Retinal pigment epithelial cell (primary cell): Measurements from ENCODE around the gene EIF4E1B.

Experiments used
- DNase-seq: peaks from one replicate; pipeline ENCODE4 v3.0.0-alpha.2; 2010; ENCODE audit warnings: low read depth
- H3K4me3 ChIP-seq: 2 replicates; pipeline ENCODE4 v1.5.1; 2011; ENCODE audit warnings: mild to moderate bottlenecking, low read length, control low read depth, moderate library complexity
- TF ChIP-seq, protein P1 (sequence below): conservative IDR thresholded peaks from 2 replicates; pipeline ENCODE4 v1.5.1; 2011; ENCODE audit warnings: low read depth, low read length, control low read depth, inconsistent platforms

The EIF4E1B gene

DNA sequence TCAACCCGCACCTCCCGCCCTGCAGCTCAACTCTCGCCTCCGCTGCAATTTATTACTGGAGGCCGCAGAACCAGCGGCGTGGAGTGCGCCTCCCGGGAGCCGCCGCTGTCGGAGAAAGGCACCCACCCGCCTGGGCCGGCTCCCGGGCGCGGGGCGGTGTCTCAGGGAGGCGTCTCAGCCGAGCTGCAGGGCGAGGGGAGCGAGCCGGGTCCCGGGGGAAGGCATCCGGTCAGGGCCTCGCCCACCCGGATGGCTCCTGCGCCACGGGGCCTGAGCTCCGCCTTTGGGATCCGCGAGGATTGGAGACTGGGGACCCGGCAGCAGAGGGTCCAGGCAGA lies 49.7 kb downstream of the EIF4E1B start:
- no peak overlapping the region for H3K4me3 ChIP-seq
- TF ChIP-seq, protein P1, sequence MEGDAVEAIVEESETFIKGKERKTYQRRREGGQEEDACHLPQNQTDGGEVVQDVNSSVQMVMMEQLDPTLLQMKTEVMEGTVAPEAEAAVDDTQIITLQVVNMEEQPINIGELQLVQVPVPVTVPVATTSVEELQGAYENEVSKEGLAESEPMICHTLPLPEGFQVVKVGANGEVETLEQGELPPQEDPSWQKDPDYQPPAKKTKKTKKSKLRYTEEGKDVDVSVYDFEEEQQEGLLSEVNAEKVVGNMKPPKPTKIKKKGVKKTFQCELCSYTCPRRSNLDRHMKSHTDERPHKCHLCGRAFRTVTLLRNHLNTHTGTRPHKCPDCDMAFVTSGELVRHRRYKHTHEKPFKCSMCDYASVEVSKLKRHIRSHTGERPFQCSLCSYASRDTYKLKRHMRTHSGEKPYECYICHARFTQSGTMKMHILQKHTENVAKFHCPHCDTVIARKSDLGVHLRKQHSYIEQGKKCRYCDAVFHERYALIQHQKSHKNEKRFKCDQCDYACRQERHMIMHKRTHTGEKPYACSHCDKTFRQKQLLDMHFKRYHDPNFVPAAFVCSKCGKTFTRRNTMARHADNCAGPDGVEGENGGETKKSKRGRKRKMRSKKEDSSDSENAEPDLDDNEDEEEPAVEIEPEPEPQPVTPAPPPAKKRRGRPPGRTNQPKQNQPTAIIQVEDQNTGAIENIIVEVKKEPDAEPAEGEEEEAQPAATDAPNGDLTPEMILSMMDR, result no peak
- no peak for DNase-seq

DNA sequence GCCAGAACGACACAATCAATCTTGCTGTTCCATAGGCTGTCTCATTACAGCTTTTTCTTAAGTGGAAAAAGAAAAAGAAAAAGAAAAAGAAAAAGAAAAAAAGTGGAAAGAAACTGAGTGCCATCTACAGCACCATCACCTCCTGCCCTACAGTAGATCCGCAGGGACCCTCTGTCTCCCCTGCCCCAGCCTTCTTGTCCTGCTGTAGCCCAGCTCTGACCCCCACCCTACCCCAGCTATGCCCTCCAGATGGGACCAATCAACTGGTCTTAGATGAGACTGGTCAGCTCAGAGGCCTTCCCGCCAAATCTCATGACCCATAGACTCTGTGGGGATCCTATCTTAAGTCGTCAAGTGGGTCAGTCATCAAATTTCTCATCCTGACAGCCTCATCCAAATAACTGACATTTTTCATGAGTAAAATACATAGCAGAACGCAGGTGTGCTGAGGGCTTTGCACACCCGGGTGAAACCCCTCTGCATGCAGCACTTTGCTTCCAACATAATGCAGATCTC lies 51.6 kb downstream of the EIF4E1B start:
- TF ChIP-seq, protein P1, result no peak
- no peak for DNase-seq
- H3K4me3 ChIP-seq, result no peak overlapping the region

DNA sequence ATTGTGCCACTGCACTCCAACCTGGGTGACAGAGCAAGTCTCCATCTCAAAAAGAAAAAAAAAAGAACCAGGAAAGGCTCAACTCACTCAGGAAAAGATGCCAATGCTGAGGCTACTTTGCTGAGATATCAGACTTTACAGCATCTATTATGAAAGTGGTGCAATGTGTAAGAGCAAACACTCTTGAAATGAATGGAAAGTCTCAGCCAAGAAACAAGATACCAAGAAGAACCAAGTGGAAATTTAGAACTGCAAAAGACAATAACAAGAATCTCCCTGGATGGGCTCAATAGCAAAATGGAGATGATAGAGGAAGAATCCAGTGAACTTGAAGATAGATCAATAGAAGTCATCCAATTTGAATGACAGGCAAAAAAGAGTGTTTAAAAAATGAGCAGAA lies 54.5 kb downstream of the EIF4E1B start:
- TF ChIP-seq, protein P1, result no peak
- H3K4me3 ChIP-seq, result no peak overlapping the region
- no peak for DNase-seq

DNA sequence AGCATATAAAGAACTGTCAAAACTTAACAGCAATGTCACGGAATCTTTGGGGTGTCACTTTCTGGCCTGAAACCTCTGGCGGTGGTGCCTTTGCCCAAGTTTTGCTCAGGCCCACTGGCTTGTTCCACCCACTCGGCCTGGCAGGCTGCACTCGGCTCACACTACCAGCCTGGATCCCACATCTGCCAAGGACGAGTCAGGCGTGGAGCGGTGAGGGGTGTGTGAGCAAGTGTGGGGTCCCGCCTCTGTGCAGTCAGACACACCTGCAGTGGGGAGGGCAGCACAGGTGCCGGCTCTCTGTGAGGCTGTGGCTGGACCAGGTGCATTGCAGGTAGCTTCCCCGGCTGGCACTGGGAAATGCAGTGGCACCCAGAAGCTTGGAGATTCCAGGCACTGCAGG lies 56.8 kb downstream of the EIF4E1B start:
- H3K4me3 ChIP-seq, result no peak overlapping the region
- no peak for DNase-seq
- TF ChIP-seq, protein P1, result no peak

DNA sequence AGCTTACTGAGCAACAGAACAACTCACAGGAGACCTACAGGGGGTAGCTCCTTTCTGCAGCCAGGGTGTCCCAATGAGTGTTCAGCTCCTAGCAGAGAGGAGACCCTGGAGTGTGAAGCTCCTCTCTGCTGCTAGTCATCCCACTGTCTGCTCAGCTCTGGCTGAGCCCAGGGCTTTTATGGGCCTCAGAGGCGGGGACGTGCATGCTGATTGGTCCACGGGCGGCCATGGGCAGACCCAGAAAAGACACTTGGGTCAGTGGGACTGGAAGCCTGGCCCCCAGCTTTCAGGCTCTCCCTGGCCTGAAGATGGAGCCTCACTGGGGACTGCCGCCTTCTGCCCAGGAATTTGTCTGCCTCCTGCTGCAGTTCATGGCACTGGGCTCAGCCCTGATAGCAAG lies 57.4 kb downstream of the EIF4E1B start:
- TF ChIP-seq, protein P1, result no peak
- no peak overlapping the region for H3K4me3 ChIP-seq
- no peak for DNase-seq

DNA sequence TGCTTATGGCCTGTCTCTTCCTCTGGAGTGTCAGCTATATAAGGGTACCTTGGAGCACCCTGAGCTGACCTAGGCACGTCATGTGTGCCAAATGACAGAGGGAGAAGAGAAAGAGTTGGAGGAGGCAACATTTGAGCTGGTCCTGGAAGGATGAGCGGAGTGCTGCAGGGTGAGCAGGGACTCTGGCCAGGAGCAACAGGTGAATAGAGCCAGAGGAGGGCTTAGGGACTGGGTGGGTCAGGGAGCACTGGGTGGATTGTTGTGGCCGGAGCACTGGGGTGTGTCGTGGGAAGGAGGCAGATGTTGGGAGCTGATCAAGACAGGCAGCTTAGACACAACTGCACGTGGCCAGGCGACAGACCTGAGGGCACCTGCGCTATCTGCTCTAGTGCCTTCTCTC lies 60.4 kb downstream of the EIF4E1B start:
- H3K4me3 ChIP-seq, result no peak overlapping the region
- TF ChIP-seq, protein P1, result no peak
- DNase-seq, result no peak

- no peak overlapping the region for H3K4me3 ChIP-seq
- TF ChIP-seq, protein P1, result no peak
- no peak for DNase-seq
Measured at GRCh38 chr5:176691524-176691923, 61.0 kb downstream of the EIF4E1B start.
